ENCODE measurements around the gene TSKU.

DNA sequence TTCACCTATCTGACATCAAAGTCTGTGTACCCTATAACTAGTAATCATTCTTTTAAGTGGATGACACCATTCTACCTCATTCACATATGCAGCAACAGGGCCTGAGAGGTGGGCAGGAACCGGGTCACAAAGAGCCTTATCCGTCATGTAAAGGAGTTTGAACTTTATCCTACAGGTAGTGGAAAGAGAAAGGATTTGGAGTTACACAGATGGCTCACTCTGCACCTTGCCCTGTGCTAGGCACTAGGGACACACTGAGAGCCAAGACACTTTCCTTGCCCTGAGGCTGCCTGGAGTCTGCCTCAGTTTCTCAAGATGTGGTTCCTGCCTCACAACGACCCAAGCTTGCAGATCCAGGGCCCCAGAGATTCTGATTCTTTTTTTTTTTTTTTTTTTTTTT, 63.3 kb downstream of the TSKU start:
- TF ChIP-seq, protein P1, sequence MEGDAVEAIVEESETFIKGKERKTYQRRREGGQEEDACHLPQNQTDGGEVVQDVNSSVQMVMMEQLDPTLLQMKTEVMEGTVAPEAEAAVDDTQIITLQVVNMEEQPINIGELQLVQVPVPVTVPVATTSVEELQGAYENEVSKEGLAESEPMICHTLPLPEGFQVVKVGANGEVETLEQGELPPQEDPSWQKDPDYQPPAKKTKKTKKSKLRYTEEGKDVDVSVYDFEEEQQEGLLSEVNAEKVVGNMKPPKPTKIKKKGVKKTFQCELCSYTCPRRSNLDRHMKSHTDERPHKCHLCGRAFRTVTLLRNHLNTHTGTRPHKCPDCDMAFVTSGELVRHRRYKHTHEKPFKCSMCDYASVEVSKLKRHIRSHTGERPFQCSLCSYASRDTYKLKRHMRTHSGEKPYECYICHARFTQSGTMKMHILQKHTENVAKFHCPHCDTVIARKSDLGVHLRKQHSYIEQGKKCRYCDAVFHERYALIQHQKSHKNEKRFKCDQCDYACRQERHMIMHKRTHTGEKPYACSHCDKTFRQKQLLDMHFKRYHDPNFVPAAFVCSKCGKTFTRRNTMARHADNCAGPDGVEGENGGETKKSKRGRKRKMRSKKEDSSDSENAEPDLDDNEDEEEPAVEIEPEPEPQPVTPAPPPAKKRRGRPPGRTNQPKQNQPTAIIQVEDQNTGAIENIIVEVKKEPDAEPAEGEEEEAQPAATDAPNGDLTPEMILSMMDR (IDR thresholded peaks at IDR 0.05) = no peak
- TF ChIP-seq EZH2 (IDR thresholded peaks at IDR 0.05) (no peak), EZH2phosphoT487 (IDR thresholded peaks at IDR 0.05) (no peak)
